CD4-positive, alpha-beta T cell treated with Interleukin-6 at 100 ng/mL for 8 hours (primary cell): ENCODE results near the gene ARL14.

Experiments used
- DNase-seq: peaks from one replicate; pipeline ENCODE4 v3.0.0-alpha.2; 2020; ENCODE audit warnings: mixed read lengths, low spot score

Gene ARL14

GRCh38 chr3:160722331-160722730 is 45.4 kb downstream of the ARL14 start:
- DNase-seq = no peak

GRCh38 chr3:160725338-160725737 is 48.4 kb downstream of the ARL14 start:
- DNase-seq = no peak
